Stimulated activated CD8-positive, alpha-beta memory T cell treated with anti-CD3 and anti-CD28 coated beads, Interleukin-12 subunit alpha, Interleukin-12 subunit beta, amount 100 ng/mL, for 4 hours (primary cell): ENCODE data around the gene TAS2R40.

Experiments used
- DNase-seq: peaks from one replicate; pipeline ENCODE4 v3.0.0-alpha.2; 2020; ENCODE audit warnings: low read depth

Gene TAS2R40

GRCh38 chr7:143223784-143224183, 1.9 kb downstream of the TAS2R40 start:
- no peak for DNase-seq

GRCh38 chr7:143225047-143225446, 3.2 kb downstream of the TAS2R40 start:
- DNase-seq: no peak

- no peak for DNase-seq
These were observed 6.0 kb downstream of the TAS2R40 start for GRCh38 chr7:143227806-143228205.

GRCh38 chr7:143229054-143229790, 7.4 kb downstream of the TAS2R40 start:
- no peak for DNase-seq

GRCh38 chr7:143230602-143231457, 9.0 kb downstream of the TAS2R40 start:
- no peak for DNase-seq

- no peak for DNase-seq
These were observed 12.1 kb downstream of the TAS2R40 start for GRCh38 chr7:143233816-143234532.

GRCh38 chr7:143234533-143234875, 12.7 kb downstream of the TAS2R40 start:
- DNase-seq: no peak

GRCh38 chr7:143235561-143235960, 13.7 kb downstream of the TAS2R40 start:
- DNase-seq: no peak

GRCh38 chr7:143236408-143236990, 14.7 kb downstream of the TAS2R40 start:
- no peak for DNase-seq

- DNase-seq: no peak
These were observed 15.5 kb downstream of the TAS2R40 start for GRCh38 chr7:143237366-143237765.

GRCh38 chr7:143238289-143238980, 16.6 kb downstream of the TAS2R40 start:
- DNase-seq: no peak

- no peak for DNase-seq
These were observed 18.0 kb downstream of the TAS2R40 start for GRCh38 chr7:143239813-143240212.

GRCh38 chr7:143240291-143241168, 18.7 kb downstream of the TAS2R40 start:
- DNase-seq: peak; percentile 43

- no peak for DNase-seq
These were observed 20.5 kb downstream of the TAS2R40 start for GRCh38 chr7:143242306-143242705.

- DNase-seq: no peak
These were observed 21.3 kb downstream of the TAS2R40 start for GRCh38 chr7:143243111-143243510.

- no peak for DNase-seq
These were observed 21.8 kb downstream of the TAS2R40 start for GRCh38 chr7:143243614-143244013.

- no peak for DNase-seq
These were observed 22.5 kb downstream of the TAS2R40 start for GRCh38 chr7:143244321-143244720.

GRCh38 chr7:143245123-143245522, 23.3 kb downstream of the TAS2R40 start:
- DNase-seq: no peak

GRCh38 chr7:143247372-143247771, 25.5 kb downstream of the TAS2R40 start:
- DNase-seq: no peak

- no peak for DNase-seq
These were observed 27.0 kb downstream of the TAS2R40 start for GRCh38 chr7:143248761-143249354.
